HG02610 (cell line): ENCODE data around the gene CALCOCO1.

Source experiments
- ATAC-seq: cut with Tn5 transposase; IDR thresholded peaks from one replicate; pipeline ENCODE4 v1.9.1; 2021; ENCODE audit warnings: mild to moderate bottlenecking, moderate library complexity; ENCODE audit not compliant: unreplicated experiment

The CALCOCO1 gene

DNA sequence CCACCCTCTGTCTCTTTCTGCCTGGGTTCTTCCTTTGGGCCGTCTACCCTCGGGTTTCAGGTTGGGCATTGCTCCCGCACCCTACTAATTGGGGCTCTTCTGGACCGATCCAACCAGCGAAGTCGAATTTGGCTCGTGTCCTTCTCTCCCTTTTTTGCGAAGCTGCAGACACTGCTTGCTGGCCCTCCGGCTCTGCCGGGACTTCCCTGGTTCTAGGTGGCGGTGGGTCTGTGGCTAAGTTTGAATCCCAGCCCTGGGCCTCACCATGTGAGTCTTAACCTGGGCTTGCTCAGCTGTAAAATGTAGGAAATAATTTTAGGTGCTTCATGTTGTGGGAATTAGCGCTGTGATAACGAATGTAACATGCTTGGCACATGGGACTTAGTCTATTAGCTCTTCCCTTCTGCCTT lies 24.9 kb upstream of the CALCOCO1 start:
- ATAC-seq: no peak

DNA sequence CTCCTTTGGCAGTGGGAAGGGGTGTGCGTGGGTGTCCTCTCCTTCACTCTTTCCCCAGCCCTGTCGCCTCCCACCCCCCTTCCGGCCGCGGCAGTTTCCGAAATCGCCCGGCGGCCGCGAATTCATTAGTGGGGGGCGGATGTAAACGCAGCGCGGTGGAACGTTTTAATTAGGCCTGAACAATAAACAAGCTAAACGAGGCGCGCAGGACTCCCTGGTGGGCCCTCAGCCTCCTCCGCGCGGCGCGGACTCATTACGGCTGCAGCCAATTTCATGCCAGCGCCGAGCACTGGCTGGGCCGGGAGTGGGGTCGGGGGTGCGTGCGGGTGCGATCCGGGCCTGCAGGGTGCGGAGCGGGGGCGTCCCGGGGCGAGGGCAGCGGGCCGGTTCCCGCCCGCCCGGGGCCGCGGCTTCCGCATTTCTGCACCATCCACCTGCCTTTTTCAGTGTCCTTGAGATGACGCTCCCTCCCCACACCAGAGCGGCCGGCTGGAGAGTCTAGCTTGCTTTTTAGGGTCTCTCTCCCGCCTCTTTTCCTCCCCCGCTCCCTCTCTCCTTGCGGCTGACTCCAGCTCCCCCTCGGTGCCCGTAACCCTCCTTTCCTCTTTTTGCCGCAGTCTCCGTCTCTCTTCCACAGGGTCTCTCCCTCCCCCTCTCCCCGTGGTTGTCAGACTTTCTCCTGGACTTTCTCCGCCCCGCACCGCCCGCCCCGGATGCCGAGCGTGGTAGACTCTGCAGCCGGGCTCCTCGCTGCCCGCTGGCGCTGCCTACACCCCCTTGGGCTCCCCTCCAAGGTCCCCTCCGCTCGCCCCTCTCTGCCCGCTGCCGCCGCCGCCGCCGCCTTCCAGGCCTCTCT lies 24.3 kb upstream of the CALCOCO1 start, which contains the start of gene CISTR:
TSS of gene CISTR (minus strand) at position 644 of the 856 bp plus-strand sequence.
- no peak for ATAC-seq

DNA sequence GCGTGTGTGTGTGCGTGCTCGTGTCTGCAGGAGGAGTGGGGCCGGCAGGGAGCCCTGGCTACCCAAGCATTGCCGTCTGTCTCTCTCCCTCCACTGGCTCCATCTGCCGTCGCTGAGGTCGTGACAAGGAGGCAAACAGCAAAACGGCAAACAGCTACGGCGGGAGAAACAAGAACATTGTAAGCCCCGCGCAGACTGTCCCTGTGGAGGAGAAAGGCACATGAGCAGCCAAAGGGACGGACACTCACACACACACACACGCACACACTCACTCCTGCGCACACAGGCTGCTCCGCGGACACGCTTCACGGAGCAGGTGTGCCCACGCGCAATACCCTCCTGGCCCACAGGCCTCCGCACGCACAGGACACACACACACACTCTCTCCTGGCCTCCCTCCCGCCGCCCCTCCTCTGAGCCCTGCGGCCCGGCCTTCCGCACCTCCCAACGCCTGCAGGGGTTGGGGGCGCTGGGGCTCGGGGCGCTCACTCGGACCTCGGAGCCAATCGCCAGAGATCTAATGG lies 23.6 kb upstream of the CALCOCO1 start:
- no peak for ATAC-seq

DNA sequence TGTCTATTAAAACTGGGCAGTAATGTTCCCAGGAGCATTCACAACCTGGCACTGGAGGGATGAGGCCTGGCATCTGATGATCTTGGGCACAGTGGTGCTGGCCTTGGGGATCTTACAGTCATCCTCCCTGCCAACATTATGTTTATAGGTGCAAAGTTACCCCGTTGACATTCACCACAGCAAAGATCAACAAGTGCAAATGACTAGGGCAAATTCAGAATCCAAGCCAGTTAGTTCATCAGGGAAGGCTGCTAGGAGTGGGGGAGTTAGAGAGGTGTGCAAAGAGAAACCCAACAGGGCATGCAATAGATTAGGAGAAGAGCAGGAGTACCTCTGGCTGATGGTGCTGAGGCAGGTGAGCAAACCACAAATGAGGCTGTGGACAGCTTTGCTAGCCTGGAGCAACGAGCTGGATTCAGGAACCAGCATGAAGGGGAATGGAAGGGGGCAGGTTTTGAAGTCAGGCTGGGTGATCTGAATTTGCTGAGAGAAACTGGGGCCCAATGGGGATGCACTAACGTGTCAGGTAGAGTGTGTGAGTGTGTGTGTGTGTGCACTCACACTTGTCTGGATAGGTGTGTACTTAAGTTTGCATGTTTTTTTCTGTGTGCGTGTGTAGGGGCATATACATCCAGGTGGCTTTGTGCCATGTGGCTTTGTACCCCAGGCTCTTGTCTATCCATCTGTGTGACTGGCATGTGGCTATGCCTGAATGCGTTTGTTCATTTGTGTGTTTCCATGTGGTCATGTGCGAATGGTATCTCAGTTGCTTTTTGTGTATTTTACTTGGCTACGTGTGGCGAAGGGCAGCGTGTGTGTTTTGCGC lies 22.9 kb upstream of the CALCOCO1 start:
- no peak for ATAC-seq

DNA sequence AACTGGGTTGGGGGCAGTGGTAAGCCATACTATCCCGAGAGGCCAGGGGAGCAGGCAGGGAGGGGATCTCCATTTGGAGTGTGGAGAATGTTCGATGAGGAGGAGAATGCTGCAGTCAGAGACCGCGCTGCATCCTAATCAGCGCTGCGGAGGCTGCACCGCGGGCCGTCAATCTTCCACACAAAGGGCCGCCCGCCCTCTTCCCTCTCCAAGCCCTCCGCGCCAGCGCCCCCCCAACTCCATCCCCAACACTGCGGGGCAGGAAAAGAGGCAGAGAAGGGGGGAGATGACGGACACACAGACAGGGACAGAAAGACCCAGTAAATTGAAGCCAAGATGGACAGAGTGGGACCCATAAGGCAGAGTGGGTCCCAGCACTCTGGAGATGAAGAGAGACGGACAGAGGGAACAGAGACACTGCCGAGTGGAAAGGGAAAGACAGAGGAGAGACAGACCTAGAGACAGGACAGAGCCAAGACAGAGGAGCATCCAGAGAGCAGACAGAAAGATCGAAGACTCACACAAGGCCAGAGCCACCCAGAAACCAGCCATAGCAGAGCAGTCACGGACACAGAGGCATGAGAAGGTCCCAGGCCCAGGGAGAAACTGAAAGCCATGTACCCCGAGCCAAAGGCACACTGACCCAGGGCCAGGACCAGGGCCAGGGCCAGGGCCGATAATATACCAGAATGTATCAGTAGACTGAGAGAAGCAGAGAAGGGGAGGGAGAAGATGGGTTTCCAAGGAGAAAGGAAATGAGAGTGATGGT lies 21.0 kb upstream of the CALCOCO1 start:
- no peak for ATAC-seq

DNA sequence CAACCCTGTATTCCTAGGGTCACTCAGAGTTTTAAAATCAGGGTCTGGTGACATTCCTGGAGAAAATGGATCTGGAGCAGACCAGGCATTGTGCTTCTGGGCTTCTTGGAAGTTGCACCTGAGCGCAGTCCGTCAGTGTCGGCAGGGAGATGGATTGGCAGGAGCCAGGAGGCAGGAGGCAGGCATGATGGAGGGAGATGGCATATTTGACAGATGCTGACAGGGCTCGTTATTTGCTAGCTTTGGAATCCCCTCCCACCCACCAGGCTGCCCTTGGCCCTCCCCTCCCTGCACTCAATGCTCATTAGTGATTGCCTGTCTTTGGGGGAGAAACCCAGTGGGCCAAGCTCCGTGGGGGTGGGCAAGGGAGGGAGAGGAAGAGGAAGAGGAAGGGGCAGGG lies 19.8 kb upstream of the CALCOCO1 start:
- no peak for ATAC-seq

DNA sequence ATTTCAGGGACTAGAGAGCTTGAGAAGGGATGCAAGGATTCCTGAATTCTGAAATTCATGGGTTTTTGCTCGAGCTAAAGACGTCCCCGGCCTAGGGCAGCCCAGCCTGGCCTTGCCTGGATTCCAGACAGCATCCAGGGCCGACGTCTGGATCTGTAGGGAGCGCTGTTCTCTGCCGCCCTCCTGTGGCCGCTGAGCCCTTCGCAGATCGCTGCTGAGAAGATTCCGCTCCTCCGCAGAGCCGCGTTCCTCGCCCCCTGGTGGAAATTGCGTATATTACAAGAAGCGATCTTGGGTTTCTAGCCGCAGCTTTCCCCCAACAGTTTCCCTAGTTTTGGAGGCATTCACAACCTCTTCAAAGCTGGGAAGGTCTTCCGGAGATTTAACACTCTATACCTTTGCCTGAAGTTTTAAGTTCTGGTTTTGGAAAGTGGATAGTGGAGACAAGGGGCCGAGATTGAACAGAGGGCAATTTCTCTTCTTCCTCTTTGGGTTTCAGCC lies 19.4 kb upstream of the CALCOCO1 start:
- ATAC-seq: peak; percentile 38

DNA sequence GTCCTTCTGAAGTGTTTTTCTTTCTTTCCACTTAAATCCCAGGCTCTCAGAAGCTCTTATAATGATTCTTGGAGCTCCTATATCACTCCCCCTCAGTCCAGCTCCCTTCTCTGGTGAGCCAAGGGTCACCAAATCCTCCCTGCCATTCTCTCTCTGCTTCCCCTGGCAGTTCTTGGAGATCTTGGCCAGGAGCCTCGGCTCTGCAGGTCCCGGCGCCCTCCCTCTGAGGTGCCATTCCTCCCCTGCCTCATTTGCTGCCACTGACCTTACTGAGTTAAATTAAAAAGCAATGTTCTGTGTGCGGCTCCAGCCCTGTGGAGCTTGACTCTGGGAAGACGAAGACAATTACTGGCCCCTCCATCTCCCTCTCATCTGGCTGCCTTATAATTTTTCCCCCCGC lies 17.5 kb upstream of the CALCOCO1 start:
- no peak for ATAC-seq

DNA sequence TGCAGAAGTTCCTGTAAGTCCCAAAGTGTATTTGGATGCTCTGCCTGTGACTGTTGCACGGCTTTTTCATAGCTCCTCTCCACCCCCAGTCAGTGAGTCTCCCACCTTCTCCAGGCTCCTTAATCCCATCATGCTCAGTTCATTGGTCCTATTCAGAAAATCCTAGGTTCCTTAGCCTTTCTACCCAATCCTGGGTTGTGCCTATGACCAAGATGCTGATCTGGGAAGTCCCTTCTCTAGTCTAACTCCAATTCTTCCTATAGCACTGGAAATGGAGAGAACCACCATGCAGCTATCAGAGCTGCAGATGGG lies 16.8 kb upstream of the CALCOCO1 start:
- ATAC-seq: no peak

DNA sequence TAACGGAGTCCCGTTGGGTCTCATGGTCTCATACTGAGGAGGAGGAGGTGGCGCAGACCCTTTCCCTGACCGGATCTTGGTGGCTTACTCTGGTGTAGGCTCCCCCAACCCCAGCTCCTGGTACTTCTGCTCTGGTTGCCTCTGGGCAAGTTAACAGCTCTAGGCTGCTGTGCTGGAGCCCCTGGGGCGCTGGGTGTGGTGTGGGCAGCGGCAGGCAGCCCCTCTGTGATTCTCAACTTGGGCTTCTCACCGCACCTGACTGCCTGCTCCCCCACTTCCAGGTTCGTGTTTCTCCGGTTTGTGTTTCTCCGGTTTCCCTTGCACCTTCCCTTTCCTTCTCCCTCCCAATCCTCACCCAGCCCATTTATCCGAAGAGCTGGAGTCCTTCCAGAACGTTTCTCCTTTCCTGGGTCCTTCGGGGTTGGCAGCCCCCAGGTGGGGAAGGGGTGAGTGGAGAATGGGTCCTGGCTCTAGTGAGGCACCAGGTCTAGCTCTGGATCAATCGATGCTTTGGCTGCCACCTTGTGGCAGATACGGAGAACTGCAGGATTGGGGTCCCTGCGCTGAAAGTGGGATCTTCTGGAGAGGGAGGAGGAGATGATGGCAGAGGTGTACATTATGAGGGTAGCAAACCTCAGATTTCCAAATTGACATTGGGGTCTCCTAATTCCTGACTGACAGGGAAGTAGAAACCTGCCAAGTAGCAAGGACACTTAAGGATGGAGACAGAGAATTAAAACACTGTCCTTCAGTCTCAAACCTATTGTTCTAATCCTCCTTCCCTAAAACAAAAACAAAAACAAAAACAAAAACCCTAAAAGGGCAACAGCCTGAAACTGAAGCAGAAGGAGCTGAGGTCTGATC lies 16.2 kb upstream of the CALCOCO1 start:
- peak; percentile 51 for ATAC-seq

DNA sequence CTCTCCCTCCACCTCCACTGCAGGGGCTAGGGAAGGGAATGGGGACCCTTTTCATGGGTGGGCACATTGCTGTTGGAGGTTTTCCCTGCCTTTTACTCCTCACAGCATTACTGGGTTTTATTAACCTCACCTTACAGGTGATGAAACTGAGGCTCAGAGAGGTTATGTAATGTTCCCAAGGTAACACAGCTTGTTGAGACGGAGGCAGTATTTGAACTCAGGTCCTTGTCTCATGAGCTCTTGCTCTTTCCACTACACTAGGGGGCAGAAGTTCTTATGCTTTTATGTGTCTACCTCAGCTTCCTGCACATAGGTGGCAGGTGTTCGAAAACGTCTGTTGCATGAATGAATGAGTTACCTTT lies 12.9 kb upstream of the CALCOCO1 start:
- no peak for ATAC-seq

DNA sequence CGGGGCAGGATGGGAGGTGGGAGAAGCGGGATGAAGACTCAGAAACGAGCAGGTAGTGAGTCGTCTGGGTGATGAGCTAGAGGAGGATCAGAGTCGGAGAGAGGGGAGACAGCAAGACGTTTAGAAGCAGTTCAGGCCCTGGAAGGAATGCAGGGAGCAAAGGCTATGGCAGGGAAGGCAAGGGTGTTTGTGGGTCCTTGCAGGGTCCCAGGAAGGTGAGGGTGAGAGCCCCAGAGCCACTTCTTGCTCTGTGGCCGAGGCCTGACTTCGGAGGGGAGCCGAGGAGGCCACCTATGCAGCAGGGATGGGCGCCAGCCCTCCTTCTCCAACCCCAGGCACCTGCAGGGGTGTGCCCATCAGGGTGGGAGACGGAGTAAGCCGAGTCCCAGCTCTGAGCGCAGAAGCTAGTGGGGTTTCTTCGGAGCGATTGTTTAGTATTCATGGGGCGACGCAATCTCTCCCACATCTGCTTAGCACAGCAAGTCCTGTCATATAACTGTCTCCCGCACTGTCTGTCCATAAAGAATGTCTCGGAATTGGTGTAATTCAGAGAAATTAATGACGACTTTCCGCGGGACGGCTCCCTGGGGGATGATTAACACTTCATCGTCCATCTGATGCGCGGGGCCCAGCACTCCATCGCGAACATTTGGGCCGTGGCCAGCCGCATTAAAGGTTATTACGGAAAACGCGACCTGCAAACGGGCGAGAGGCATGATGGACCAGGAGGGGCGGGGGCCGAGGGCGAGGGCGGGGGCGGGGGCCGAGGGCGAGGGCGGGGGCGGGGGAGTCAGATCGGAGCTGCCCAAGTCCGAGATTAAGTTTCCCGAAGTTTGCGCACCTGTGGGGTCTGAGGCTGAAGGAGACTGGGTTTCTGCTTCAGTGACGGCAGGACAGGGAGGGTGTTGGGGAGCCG lies 12.2 kb upstream of the CALCOCO1 start:
- ATAC-seq: no peak

DNA sequence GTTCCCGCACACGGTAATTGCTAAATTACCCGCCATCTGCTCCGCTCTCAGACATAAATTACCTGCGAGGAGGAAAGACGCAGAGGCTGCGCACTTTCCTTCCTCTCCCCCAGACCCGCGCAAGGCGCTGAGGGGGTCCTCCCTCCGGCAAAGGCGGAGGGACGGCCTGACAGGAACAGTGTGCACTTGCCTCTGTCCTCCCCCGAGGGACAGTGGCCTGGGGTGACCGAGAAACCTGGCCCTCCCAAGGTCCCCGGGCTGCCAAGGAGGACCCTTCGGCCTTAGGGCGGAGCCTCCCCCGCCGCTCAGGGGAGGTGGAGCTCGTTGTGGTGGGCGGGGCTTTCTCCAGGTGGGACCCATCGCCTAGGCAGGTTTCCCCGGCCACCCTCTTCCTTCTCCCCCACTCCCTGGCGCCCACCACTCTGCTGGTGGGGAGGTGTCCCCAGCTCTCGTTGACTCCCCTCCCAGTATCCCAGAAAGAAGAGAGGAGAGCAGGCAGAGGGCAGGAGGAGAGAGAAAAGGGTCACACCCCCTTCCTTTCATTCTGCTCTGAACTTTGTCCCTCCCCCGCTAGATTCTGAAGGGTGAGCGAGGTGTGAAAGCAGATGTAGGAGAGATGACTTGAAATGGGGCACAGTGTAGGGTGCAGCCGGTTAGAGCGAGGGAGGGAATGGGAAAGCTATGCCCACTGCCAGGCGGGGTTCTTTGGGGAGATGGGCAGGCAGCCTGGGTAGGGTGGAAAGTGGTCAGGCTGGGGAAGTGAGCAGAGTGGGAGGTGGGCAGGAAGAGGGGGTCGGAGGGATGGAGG lies 11.4 kb upstream of the CALCOCO1 start:
- no peak for ATAC-seq

DNA sequence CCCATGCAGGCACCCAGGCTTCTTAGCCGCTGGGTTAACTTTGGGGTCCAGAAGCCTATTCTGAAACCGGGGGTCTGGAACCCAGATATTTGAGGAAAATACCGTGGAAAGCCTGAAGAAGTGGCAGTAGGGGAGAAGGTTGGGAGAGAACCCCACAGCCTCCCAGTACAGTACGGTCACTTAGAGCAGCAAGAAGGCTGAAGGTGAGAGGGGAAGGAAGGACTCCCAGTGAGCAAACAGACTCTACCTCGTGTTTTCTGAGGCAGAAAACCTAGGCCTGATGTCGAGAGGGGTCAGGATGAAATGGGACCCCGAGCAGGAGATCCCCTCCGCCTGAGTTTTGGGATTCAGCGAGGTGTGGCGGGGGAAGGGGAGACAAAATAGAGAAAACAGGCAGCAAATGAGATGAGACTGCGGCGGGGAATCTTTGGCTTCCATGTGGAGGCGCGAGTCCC lies 10.7 kb upstream of the CALCOCO1 start:
- ATAC-seq: no peak

DNA sequence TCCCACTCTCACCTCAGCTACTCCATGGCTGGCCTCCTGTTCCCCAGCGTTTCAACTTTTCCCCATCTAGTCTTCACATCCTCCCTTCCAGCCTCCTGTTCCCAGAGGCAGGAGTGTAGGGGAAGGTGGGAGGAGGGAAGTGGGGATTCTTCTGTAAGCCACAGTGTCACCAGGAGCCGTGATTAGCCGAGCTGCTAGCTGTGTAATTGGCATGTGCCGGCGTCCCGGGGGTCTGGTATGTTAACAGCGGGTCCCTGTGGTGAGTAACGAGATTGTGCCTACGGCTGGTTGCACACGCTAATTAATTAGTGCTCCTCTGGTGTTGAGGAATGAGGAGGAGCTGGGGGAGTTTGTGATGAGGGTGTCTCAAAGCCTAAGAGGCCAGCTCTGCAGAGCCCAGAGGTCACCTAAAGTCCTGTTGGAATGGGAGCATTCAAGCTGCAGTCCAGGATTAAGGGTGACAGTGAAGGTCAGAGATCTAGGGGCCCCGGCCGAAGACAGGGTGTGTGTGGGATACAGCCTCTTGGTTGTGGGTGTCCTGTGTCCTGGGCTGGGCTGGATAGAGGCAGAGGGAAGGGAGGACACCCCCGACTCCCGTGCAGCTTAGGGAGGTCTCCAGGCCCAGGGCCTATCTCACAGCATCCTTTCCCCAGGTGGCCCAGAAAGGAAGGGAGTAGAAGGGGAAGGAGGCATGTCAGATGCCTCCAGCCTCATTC lies 10.0 kb upstream of the CALCOCO1 start:
- ATAC-seq: no peak

DNA sequence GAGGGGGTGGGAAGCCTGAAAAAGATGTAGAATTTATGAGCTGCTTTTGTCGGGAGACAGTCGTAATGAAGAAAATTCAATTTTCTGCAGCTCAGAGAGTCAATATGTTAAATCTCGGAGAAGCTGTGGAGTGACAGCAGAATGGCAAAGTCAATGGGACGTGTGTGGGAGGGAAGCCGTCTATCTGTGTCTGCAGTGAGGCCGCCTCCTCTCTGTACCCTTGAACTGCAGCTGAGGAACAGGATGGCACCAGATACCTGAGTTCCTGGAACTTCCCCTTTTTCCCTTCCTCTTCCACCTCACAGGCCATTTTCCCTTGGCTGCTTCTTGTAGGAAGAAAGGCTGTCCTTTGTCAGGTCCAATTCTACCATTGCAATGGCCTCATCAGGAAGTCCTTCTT lies 9.3 kb upstream of the CALCOCO1 start:
- no peak for ATAC-seq

DNA sequence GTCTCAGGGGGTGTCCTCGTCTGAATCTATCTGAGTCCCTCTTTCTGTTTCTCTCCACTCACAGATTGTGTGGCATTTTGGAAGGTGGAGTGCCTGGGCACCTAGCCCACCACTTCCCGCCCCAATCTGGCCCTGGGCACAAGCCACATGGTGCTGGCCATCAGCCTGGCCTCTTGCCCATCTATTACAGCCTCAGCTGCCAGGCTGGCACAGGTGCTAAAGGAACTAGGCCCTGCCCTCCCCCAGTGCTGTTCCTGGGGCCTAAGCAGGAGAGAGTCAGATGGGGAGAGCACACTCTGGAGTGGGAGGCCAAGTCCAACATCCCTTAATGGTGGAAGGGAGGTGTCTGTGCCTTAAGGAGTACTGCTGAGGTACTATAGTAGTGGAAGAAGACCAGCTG lies 8.3 kb upstream of the CALCOCO1 start:
- ATAC-seq: no peak

DNA sequence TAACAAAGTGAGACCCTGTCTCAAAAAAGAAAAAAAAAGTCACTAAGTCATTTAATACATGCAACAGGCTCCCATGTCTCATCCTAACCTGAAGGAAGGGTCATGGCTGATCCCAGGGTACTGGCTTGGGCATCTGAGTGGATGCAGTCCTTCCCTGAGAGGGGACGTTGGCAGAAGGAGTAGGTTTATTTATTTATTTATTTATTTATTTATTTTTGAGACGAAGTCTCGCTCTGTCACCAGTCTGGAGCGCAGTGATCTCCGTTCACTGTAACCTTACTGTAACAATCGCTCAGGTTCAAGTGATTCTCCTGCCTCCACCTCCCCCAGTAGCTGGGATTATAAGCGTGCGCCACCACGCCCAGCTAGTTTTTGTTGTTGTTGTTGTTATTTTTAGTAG lies 7.2 kb upstream of the CALCOCO1 start:
- no peak for ATAC-seq
